Measurements from ENCODE around the gene DUSP15.

GRCh38 chr20:31838646-31839292 is 31.6 kb downstream of the DUSP15 start:
- TF ChIP-seq CTCF (IDR thresholded peaks at IDR 0.05; ENCODE audit: low read depth, low read length, poor library complexity, severe bottlenecking) (no peak), EZH2phosphoT487 (IDR thresholded peaks at IDR 0.05; ENCODE audit: borderline replicate concordance, low read length) (no peak)

Measured in DOHH2 (cell line).